ENCODE measurements around the gene MRPL50.

MRPL50 gene

GRCh38 chr9:101376111-101376848 lies 22.1 kb downstream of the MRPL50 start:
- no peak for DNase-seq

DNA sequence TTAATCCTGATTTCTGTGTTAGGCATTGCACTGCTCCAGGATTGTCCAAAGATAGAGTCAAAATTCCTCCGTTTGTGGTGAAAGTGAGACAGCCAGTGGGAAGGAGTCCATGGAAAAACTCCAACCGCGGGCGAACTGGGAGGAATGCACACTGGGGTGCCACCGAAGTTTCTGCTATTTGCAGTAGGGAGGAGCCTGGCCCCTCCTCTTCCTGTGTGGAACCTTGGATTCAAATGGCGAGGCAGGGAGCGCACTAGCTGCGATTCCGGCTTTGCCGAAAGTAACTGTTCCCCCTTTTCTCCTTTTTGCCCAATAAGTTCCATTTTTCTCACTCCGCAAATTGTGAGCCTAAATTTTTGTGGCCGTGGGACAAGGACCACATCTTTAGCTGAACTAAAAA lies 22.9 kb downstream of the MRPL50 start:
- no peak for DNase-seq

DNA sequence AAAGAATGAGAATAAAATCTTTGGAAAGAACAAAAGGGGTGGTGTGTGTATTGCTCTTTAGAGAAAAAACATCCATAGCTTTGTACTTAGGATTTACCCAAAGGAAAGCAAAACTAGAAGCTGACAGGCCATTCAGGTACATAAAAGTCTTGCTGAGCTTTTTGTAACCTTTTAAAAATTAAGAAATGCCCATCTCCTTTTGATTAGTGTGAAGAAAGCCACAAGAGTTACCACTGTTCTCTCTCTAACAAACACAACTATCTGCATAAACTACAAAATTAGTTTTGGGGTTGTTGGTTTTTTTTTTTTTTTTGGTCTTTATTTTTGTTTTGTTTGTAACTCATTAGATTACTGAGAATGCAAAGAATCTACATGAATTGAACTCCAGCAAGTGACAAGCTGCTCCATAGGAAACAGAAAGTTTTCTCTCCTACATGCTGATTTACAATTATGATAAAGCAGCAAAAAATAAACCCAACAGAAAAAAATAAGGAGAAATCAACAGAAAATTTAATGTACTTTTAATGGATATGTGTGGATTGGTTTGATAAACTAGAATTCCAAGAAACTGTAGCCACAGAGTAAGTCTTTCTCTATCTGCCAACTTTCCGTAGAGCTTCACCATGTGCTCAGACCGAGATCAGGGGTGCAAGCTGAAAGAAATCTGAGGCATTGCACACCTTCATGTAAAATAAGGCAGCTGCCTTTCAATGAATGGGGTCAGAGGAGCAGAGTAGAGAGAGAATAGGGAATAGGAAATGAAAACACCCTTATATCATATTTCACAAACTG lies 25.9 kb downstream of the MRPL50 start:
- no peak for DNase-seq

GRCh38 chr9:101371813-101372212 lies 26.6 kb downstream of the MRPL50 start:
- DNase-seq: no peak

DNA sequence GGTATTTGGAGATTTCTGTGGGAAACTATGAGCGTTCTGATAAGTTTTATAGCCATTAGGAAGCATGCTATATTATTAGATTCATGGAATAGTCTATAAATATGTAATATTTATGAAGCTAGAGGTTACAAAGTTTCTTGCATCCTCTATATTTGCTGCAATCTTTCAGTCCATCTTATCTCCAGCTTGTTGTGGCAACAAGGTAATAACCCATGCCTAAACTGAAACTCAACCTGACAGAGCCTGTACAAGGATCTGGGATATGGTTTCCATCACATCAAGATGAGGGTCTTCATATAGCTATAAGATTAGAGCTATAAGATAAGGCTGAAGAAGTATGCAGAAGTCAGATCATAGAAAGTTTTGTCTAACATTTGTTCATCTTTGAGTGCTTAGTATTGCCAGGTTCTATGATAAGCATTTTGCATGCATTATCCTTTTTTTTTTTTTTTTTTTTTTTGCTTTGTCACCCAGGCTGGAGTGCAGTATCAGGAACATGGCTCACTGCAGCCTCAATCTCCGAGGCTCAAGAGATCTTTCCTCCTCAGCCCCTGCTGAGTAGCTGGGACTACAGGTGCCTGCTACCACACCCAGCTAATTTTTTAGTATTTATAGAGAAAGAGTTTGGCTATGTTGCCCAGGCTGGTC lies 28.4 kb downstream of the MRPL50 start:
- DNase-seq: no peak

DNA sequence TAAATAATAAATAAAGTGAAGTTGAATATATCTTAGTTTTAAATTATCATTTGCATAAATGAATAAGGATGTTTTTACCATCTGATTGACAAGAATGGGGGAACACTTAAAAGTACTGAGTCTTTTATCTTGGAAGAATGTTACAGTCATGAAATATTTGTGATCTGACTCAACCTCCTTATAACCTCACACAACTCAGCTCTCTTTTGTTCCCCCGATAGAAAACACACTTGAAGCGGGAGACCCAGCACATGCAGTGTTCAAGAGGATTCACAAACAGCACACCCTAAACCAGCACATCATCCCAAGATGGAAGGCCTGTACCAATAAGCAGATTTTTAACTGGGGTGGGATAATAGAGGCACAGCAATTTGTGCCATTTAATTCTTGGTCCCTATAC lies 29.1 kb downstream of the MRPL50 start:
- no peak for DNase-seq

DNA sequence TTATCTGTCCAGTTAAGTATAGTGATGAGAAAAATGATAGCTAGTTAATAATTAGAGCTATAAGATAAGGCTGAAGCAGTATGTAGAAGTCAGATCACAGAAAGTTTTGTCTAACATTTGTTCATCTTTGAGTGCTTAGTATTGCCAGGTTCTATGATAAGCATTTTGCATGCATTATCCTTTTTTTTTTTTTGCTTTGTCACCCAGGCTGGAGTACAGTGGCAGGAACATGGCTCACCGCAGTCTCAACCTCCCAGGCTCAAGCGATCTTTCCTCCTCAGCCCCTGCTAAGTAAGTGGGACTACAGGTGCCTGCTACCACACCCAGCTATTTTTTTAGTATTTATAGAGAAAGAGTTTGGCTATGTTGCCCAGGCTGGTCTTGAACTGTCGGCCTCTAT lies 31.1 kb downstream of the MRPL50 start:
- DNase-seq: no peak

GRCh38 chr9:101366038-101366756 lies 32.2 kb downstream of the MRPL50 start:
- no peak for DNase-seq

DNA sequence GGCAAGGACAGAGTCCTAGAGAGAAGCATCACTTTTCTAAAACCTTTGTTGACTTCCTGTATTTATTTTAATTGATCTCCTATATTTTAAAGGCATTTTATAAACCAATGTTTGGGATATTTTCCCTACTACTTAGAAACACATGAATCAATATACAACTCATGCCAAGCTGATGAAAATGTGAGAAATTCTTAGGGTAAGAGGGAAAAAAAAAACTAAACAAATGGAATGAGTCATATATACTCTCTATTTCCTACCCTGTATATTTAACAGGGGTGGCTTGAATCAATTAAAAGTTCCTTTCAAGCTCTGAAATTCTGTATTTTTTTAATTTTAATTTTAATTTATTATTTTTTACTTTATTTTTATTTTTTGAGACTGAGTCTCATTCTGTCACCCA lies 33.2 kb downstream of the MRPL50 start:
- no peak for DNase-seq

GRCh38 chr9:101362450-101362849 lies 36.0 kb downstream of the MRPL50 start:
- no peak for DNase-seq

- DNase-seq: no peak
Observed at GRCh38 chr9:101360647-101361046, 37.8 kb downstream of the MRPL50 start.

- no peak for DNase-seq
Observed at GRCh38 chr9:101359679-101360078, 38.7 kb downstream of the MRPL50 start.

GRCh38 chr9:101356619-101357018 lies 41.8 kb downstream of the MRPL50 start:
- DNase-seq: no peak

- no peak for DNase-seq
Observed at GRCh38 chr9:101354765-101355708, 43.4 kb downstream of the MRPL50 start.

DNA sequence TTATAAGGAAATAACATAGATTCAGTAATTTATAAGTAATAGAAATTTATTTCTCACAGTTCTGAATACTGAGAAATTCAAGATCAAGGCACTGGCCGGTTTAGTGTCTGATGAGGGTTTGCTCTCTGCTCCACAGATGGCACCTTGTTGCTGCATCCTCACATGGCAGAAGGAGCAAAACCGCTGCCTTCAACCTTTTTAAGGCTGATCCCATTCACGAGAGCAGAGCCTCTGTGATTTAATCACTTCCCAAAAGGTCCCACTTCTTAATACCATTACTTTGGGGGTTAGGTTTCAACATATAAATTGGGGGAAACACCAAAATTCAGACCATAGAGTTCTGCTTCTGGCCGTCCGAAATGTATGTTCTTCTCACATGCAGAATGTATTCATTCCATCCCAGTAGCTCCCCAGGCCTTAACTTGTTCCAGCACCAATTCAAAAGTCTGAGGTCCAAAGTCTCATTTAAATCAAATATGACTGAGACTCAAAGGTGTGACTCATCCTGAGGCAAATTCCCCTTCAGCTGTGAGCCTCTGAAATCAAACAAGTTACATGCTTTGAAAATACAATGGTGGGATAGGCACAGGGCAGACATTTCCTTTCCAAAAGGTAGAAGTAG lies 44.2 kb downstream of the MRPL50 start:
- no peak for DNase-seq

DNA sequence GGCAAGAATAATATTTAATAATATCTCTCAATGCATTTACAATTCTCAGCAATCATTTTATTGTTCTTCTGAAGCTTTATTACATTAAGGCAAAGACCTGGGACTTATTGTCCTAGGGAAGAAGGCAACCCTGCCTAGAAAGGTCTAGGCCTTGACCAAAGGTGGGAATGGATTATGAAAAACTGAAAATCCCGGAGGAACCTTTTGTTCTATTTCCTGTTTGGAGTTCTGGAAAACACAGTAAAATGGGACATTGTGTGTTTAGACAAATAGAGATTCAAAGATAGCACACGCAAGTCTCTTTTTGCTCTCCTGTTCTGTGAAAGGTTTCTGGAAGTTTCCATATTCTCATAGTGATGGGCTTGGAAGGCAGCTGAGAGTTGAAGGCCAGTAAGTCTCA lies 44.7 kb downstream of the MRPL50 start:
- DNase-seq: no peak

DNA sequence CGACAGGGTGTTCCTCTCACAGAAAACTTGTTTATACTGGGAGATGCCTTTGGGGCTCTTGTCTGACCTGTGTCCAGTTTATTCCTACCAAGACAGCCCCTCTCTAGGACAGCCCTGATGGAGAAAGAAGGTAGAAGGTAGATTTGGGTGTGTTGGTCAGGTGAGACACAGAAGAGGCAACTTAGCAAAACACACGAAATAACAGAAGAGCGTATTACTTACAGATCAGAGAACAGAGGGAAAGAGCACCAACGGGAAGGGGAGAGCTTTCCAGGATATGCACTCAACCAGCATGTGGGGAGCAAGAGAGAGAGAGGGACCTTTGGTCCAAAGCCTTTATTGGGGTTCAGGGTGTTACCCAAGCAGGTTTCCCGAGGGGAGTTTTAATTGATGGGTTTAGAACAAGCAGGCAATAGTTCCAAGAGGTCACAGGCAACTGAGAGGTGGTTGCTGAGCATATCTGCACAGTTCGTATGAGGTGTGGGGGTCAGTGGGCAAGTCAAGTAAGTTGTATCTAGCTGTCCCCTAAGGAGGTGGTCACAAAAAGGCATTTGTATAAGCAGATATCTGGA lies 45.4 kb downstream of the MRPL50 start:
- DNase-seq: no peak

DNA sequence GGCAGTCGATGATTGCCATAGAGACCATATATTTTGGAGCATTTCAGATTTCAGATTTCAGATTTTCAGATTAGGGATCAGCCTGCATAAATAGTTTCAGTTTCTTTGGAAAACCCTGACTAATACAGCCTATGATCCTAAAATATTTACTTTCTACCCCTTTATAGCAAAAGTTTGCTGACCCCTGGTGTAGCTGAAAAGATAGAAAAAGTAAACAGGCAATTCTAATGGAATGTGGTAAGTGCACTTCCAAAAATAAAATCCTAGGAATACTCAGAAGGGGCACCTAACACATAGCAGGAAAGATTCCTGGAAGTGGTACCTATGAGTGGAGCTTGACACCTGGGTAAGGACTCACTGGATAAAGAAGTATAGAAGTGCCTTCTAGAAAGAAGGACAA lies 48.1 kb downstream of the MRPL50 start:
- DNase-seq: no peak

GRCh38 chr9:101342595-101342994 lies 55.8 kb downstream of the MRPL50 start:
- no peak for DNase-seq

DNA sequence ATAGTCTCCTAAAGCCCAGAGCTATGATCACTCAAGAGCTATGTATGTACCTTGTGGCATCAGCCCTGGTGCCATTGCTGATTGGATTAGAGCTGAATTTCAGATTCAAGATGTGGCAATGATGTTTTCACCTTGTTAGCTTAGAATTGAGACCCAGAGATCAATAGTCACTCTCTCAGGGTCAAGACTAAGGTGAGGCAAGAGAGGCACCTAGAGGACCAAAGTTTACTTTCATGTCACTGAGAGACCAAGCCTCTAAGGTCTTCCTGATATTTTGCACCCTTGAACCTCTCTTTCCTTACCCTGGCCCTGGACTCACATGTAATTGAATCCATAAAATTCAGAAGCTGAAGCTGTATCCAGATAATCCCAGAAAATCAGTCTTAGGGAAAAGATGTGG lies 56.5 kb downstream of the MRPL50 start:
- DNase-seq: no peak

Measured in right kidney (tissue), 1 donor.